ENCODE data around the gene BICRAL.
A peak's percentile ranks its signal among the peaks of the same experiment; 100 is the strongest.
"Not testable (repeated sequence)": the region's sequence is repeated elsewhere in the genome, so short reads cannot be mapped to it uniquely, and the experiment has no call there.

Gene BICRAL

GRCh38 chr6:42894041-42894828 is 112.4 kb downstream of the BICRAL start:
- DNase-seq (ENCODE audit: low spot score), result not testable (repeated sequence)

DNA sequence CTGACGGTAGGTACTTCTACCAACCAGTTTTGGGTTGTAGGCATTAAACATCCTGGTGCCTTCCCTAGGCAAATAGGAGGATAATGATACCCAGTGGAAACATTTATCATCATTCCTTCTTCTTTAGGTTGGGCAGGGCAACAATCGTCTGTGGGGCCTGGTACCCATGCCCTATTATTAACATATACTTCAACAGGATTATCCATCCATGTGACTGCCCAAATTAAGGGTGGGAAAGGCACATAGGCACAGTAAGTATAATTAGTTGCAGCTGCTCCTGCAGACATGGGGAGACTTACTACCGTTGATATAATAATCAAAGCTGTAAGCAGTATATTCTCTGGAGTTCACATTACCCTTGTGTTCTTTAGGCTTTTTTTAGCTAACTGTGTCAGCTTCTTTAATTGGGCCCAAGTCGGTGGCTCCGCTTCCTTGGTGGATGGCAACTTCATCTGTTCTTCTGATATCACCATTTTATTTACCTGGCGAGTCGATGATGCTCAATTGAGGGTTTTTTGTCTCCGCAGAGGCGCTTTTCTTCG is 114.4 kb downstream of the BICRAL start:
- DNase-seq (ENCODE audit: low spot score), result no peak

GRCh38 chr6:42898891-42899361 is 117.1 kb downstream of the BICRAL start:
- peak; percentile 86 for DNase-seq (ENCODE audit: low spot score)

DNA sequence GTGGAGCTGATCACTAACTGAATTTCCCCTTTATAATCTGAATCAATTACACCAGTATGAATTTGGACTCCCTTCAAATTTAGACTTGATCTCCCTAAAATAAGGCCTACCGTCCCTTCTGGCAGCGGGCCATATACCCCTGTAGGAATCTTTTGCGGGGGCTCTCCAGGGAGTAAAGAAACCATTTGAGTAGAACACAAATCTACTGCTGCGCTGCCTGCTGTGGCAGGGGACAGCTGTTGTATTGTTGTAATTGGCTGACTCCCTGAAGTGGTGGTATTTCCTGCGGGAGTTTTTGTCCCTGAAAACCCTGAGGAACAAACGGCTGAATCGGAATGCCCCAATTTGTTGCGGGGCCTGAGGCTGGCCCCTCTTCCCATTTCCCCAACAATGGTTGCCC is 118.0 kb downstream of the BICRAL start:
- DNase-seq (ENCODE audit: low spot score), result no peak

GRCh38 chr6:42901538-42901957 is 119.7 kb downstream of the BICRAL start:
- DNase-seq (ENCODE audit: low spot score), result peak; percentile 92

DNA sequence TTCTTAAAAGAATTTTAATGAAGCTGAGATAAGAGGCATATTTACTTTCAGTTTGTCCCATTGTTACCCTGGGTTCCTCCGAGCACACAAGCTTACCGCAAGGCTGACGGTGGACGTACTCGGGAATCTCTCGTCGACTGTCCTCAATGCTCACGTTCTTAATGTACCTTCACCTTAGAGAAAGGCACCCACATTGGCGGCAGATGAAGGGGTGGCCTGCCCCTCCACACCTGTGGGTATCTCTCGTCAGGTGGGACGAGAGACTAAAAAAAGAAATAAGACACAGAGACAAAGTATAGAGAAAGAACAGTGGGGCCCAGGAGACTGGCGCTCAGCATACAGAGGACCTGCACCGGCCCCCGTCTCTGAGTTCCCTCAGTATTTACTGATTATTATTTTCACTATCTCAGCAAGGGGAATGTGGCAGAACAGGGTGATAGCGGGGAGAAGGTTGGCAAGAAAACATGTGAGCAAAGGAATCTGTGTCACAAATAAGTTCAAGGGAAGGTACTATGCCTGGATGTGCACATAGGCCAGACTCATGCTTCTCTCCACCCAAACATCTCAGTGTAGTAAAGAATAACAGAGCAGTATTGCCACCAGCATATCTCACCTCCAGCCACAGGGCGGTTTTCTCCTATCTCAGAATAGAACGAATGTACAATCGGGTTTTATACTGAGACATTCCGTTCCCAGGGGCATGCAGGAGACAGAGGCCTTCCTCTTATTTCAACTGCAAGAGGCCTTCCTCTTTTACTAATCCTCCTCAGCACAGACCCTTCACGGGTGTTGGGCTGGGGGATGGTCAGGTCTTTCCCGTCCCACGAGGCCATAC is 120.8 kb downstream of the BICRAL start:
- DNase-seq (ENCODE audit: low spot score), result not testable (repeated sequence)

GRCh38 chr6:42904467-42904866 is 122.6 kb downstream of the BICRAL start:
- no peak for DNase-seq (ENCODE audit: low spot score)

DNA sequence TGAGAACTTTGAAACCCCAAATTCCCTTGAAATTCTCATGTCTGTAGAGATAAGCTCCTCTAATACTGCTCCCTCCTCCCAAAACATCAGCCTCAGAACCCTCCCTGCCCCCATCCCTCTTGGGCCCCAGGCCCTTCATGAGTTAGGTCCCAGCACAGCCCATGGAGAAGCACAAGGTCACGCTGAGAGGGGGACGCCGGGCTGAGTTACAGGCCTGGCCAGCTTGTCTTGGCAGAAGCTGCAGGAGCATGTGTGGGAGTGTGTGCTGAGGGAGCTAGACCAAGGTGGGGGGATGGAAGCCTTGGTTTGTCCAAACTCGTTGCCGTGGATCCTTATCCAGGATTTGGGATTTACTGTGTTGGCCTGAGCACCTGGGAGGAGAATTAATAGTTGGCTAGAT is 125.5 kb downstream of the BICRAL start:
- DNase-seq (ENCODE audit: low spot score), result no peak

- no peak for DNase-seq (ENCODE audit: low spot score)
Observed at GRCh38 chr6:42909835-42910234, 128.0 kb downstream of the BICRAL start.

DNA sequence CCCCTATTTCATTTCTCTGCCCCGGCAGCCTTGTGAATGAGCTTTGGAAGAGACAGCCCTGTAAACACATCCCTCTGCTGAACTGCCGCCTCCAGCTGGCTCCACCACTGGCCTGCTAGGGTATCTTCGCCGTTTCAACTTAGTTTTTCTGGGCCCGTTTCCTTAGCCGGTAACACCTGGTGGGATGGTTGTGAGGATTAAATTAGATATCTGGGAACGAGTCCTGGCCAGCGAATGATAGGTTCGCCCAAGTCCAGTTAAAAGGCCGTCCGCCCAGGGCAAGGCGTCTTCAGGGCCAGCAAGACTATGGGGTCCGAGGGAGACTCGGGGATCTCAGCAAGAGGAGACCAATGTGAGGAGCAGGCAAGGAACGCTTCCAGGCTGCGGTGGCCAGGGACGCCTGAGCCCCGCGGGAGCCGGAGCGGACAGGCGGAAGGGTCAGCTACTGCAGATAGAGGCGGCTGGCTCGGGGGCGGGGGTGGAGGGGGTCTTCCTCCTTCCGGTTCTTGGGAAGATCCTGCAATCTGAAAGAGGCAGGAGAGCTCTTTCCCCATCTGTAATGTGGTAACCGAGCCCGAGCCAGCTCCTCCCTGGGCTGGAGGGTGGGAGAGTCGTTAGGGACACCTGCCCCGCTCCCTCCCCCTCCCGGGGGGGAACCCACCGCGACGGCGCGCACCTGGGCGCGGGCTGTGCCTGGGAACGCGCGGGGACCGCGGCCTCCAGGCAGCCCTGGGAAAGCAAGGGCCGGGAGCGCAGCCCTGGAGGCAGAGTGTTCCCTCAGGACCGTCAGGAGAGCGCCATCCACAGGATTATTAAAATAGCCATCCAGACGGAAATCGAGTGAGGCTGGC is 129.5 kb downstream of the BICRAL start:
- no peak for DNase-seq (ENCODE audit: low spot score)

GRCh38 chr6:42914546-42914945 is 132.7 kb downstream of the BICRAL start:
- no peak for DNase-seq (ENCODE audit: low spot score)

- DNase-seq (ENCODE audit: low spot score), result no peak
Observed at GRCh38 chr6:42915732-42916131, 133.9 kb downstream of the BICRAL start, which contains the start of gene PTCRA. TSS of gene PTCRA (plus strand) at chr6:42916053. CDS start at chr6:42916070, 17 bp downstream.

- no peak for DNase-seq (ENCODE audit: low spot score)
Observed at GRCh38 chr6:42916288-42916687, 134.4 kb downstream of the BICRAL start.
